Parathyroid adenoma (tissue), 2 donors: ENCODE results near the gene FBXO41.

Experiments used
- H2AFZ ChIP-seq: fragments of 300-600 bp; sonication (generic); one replicate; pipeline ENCODE4 v1.7.0; 2017; ENCODE audit warnings: antibody characterized with exemption, mild to moderate bottlenecking
- H3K27ac ChIP-seq: fragments of 300-600 bp; sonication (generic); one replicate; pipeline ENCODE4 v1.7.0; 2017
- H3K27me3 ChIP-seq: fragments of 300-600 bp; sonication (generic); one replicate; pipeline ENCODE4 v1.7.0; 2017; ENCODE audit warnings: low read length; ENCODE audit not compliant: control insufficient read depth, insufficient read depth
- H3K36me3 ChIP-seq: fragments of 300-600 bp; sonication (generic); one replicate; pipeline ENCODE4 v1.7.0; 2017; ENCODE audit warnings: low read length; ENCODE audit not compliant: control insufficient read depth, insufficient read depth
- H3K4me1 ChIP-seq: fragments of 300-600 bp; sonication (generic); one replicate; pipeline ENCODE4 v1.7.0; 2017; ENCODE audit warnings: control low read depth
- H3K4me2 ChIP-seq: fragments of 300-600 bp; sonication (generic); one replicate; pipeline ENCODE4 v1.7.0; 2017; ENCODE audit warnings: low read length
- H3K4me3 ChIP-seq: fragments of 300-600 bp; sonication (generic); one replicate; pipeline ENCODE4 v1.7.0; 2017; ENCODE audit warnings: low read depth, low read length
- H3K79me2 ChIP-seq: fragments of 300-600 bp; sonication (generic); one replicate; pipeline ENCODE4 v1.7.0; 2017; ENCODE audit warnings: control low read depth
- H3K9ac ChIP-seq: fragments of 300-600 bp; sonication (generic); one replicate; pipeline ENCODE4 v1.7.0; 2017; ENCODE audit warnings: mild to moderate bottlenecking
- H3K9me3 ChIP-seq: fragments of 300-600 bp; sonication (generic); one replicate; pipeline ENCODE4 v1.7.0; 2017; ENCODE audit warnings: low read length; ENCODE audit not compliant: control insufficient read depth
- CTCF ChIP-seq: fragments of 300-600 bp; sonication (generic); IDR thresholded peaks from one replicate; pipeline ENCODE4 v1.7.0; 2017; ENCODE audit warnings: antibody characterized with exemption, mild to moderate bottlenecking
- donor health status: primary hyperparathyroidism.

Gene FBXO41

GRCh38 chr2:73292906-73293533, 8.7 kb upstream of the FBXO41 start:
- peak overlapping the region; percentile 70 for H3K4me2 ChIP-seq
- peak overlapping the region; percentile 77 for H2AFZ ChIP-seq
- H3K4me3 ChIP-seq: peak overlapping the region; percentile 37
- H3K9me3 ChIP-seq: no peaks in the 10 kb centered on the region
- no peaks in the 10 kb centered on the region for H3K4me1 ChIP-seq
- H3K79me2 ChIP-seq: no peaks in the 10 kb centered on the region
- H3K27me3 ChIP-seq: peaks cover 19% of the 10 kb centered on the region
- no peaks in the 10 kb centered on the region for H3K36me3 ChIP-seq
- H3K27ac ChIP-seq: no peak overlapping the region
- no peak overlapping the region for H3K9ac ChIP-seq
- TF ChIP-seq CTCF: no peak

- Histone ChIP-seq H3K36me3 (no peaks in the 10 kb centered on the region), H3K4me2 (no peak overlapping the region), H3K27ac (no peak overlapping the region), H3K27me3 (peaks cover 19% of the 10 kb centered on the region), H3K4me3 (no peak overlapping the region), H3K9ac (no peak overlapping the region), H3K9me3 (no peaks in the 10 kb centered on the region), H3K4me1 (no peaks in the 10 kb centered on the region), H3K79me2 (no peaks in the 10 kb centered on the region), H2AFZ (peak overlapping the region; percentile 77)
- no peak for TF ChIP-seq CTCF
Measured at GRCh38 chr2:73292316-73292905, 8.1 kb upstream of the FBXO41 start.

GRCh38 chr2:73291461-73292315, 7.4 kb upstream of the FBXO41 start:
- peak overlapping the region; percentile 53 for H3K4me2 ChIP-seq
- peaks cover 19% of the 10 kb centered on the region for H3K27me3 ChIP-seq
- H3K27ac ChIP-seq: no peak overlapping the region
- H3K4me3 ChIP-seq: no peak overlapping the region
- H3K9ac ChIP-seq: no peak overlapping the region
- H3K4me1 ChIP-seq: no peaks in the 10 kb centered on the region
- no peaks in the 10 kb centered on the region for H3K36me3 ChIP-seq
- H3K9me3 ChIP-seq: no peaks in the 10 kb centered on the region
- peak; percentile 8 for TF ChIP-seq CTCF
- H2AFZ ChIP-seq: peak overlapping the region; percentile 54
- no peaks in the 10 kb centered on the region for H3K79me2 ChIP-seq

- H3K36me3 ChIP-seq: no peaks in the 10 kb centered on the region
- H3K4me1 ChIP-seq: no peaks in the 10 kb centered on the region
- no peak overlapping the region for H3K4me3 ChIP-seq
- H3K27ac ChIP-seq: no peak overlapping the region
- TF ChIP-seq CTCF: no peak
- no peak overlapping the region for H3K9ac ChIP-seq
- peak overlapping the region; percentile 54 for H2AFZ ChIP-seq
- no peaks in the 10 kb centered on the region for H3K9me3 ChIP-seq
- peak overlapping the region; percentile 53 for H3K4me2 ChIP-seq
- H3K79me2 ChIP-seq: no peaks in the 10 kb centered on the region
- H3K27me3 ChIP-seq: peaks cover 19% of the 10 kb centered on the region
Measured at GRCh38 chr2:73291093-73291460, 6.8 kb upstream of the FBXO41 start.
